HepG2 (cell line): ENCODE results near the gene CTNND2. TPM values are rescaled to one million over a fixed set of nuclear protein-coding genes. Genes with fewer than 3 reads are reported as not detected.
"Not testable (repeated sequence)": the region's sequence is repeated elsewhere in the genome, so short reads cannot be mapped to it uniquely, and the experiment has no call there.

Source experiments
- ATAC-seq: fragments of 200-7000 bp; cut with Tn5 transposase; 3 replicates; pipeline ENCODE4 v1.9.1; 2020; ENCODE audit warnings: mild to moderate bottlenecking, moderate library complexity
- BruUV-seq: library from RNA; stranded (reverse); fragments of 400-500 nt; replicated peaks from 2 replicates; lab custom pipeline; 2021; lab: Mats Ljungman, UMichigan
- CTCF ChIA-PET: fragments of 300-600 bp; formaldehyde crosslinking; extraction: SDS; loops from one replicate; lab custom pipeline; 2021; ENCODE audit warnings: low total read pairs, inconsistent platforms, low intra/inter-chr PET ratio; lab: Yijun Ruan, JAX
- POLR2A ChIA-PET: fragments of 350-600 bp; sonication (Branson Sonifier 250); formaldehyde crosslinking; loops from one replicate; lab custom pipeline; 2020; ENCODE audit warnings: antibody characterized with exemption, inconsistent platforms; lab: Yijun Ruan, JAX
- DNase-seq: peaks from one replicate; pipeline ENCODE4 v3.0.0-alpha.2; 2015; ENCODE audit warnings: low spot score
- FAIRE-seq: peaks from 3 replicates; lab custom pipeline; 2011; peaks lifted over from hg19 to GRCh38; lab: Jason Lieb, UNC
- H2AFZ ChIP-seq: one replicate; pipeline ENCODE4 v1.6.1; 2011; ENCODE audit warnings: low read length, inconsistent platforms
- H3K27ac ChIP-seq: fragments of 300-600 bp; 3 replicates; pipeline ENCODE4 v1.8.0; 2011; ENCODE audit warnings: mixed run types, mild to moderate bottlenecking, mixed read lengths, low read length, inconsistent platforms; ENCODE audit not compliant: insufficient read depth; ENCODE audit errors: extremely low read length
- H3K27me3 ChIP-seq, 2 experiments: fragments of 200-600 bp in 1 of 2; 2 replicates in 1 of 2; 3 replicates in 1 of 2; pipeline versions ENCODE4 v1.6.0 to v1.8.0; 2011; ENCODE audit warnings: low read length in 2 of 2, mild to moderate bottlenecking in 2 of 2, moderate library complexity in 2 of 2, inconsistent platforms in 1 of 2; ENCODE audit not compliant: insufficient read depth in 2 of 2, control insufficient read depth in 1 of 2
- H3K36me3 ChIP-seq, 2 experiments: fragments of 200-600 bp in 1 of 2; replicated peaks in 1 of 2; 2 replicates in 1 of 2; 3 replicates in 1 of 2; pipeline versions ENCODE4 v1.5.1 to v1.8.0; 2011; ENCODE audit warnings: low read length in 2 of 2, inconsistent platforms in 1 of 2; ENCODE audit not compliant: insufficient read depth in 2 of 2, control insufficient read depth in 1 of 2
- H3K4me1 ChIP-seq: 2 replicates; pipeline ENCODE4 v1.5.1; 2012; ENCODE audit warnings: low read length, inconsistent platforms; ENCODE audit not compliant: insufficient read depth
- H3K4me2 ChIP-seq: 2 replicates; pipeline ENCODE4 v1.6.0; 2011; ENCODE audit warnings: low read depth, low read length, inconsistent platforms
- H3K4me3 ChIP-seq, 3 experiments: fragments of 200-600 bp in 1 of 3; sonication (generic), shearing (Covaris generic) in 1 of 3; replicated peaks in 1 of 3; 2 replicates each; pipeline ENCODE4 v1.5.1; 2011 to 2016; ENCODE audit warnings: low read length in 3 of 3, inconsistent platforms in 2 of 3, low read depth in 2 of 3, mild to moderate bottlenecking in 2 of 3, control low read depth in 1 of 3, mixed read lengths in 1 of 3; ENCODE audit not compliant: insufficient read depth in 1 of 3
- H3K79me2 ChIP-seq: one replicate; pipeline ENCODE4 v1.6.1; 2011; ENCODE audit warnings: low read length, inconsistent platforms; ENCODE audit not compliant: insufficient read depth
- H3K9ac ChIP-seq: 2 replicates; pipeline ENCODE4 v1.6.0; 2011; ENCODE audit warnings: mild to moderate bottlenecking, low read depth, low read length, inconsistent platforms; ENCODE audit not compliant: insufficient read depth
- H3K9me3 ChIP-seq: 2 replicates; pipeline ENCODE4 v1.5.1; 2012; ENCODE audit warnings: mild to moderate bottlenecking, low read length
- H4K20me1 ChIP-seq: 2 replicates; pipeline ENCODE4 v1.6.0; 2011; ENCODE audit warnings: inconsistent platforms, mild to moderate bottlenecking, low read length, moderate library complexity; ENCODE audit not compliant: insufficient read depth
- CREB1 ChIP-seq, 2 experiments: fragments of 450-650 bp in 1 of 2; IDR thresholded peaks; 2 replicates each; pipeline ENCODE4 v1.6.1; 2016 to 2017; ENCODE audit warnings: control low read depth in 1 of 2, mild to moderate bottlenecking in 1 of 2, missing compliant biosample characterization in 1 of 2, missing genetic modification characterization in 1 of 2
- GFI1 ChIP-seq: sonication (generic); formaldehyde crosslinking; IDR thresholded peaks from 2 replicates; pipeline ENCODE4 v1.5.0; 2020; ENCODE audit warnings: missing genetic modification reagents, mild to moderate bottlenecking, borderline replicate concordance
- RARA ChIP-seq: IDR thresholded peaks from 2 replicates; pipeline ENCODE4 v1.6.1; 2016; ENCODE audit warnings: missing genetic modification reagents, missing compliant biosample characterization
- SNRNP70 ChIP-seq: fragments of 200-400 bp; formaldehyde crosslinking; IDR thresholded peaks from 2 replicates; pipeline ENCODE4 v1.6.1; 2017; ENCODE audit warnings: mild to moderate bottlenecking, low read depth, low read length, moderate library complexity
- SRSF4 ChIP-seq: fragments of 200-400 bp; formaldehyde crosslinking; IDR thresholded peaks from one replicate; pipeline ENCODE4 v1.6.1; 2018; ENCODE audit warnings: mild to moderate bottlenecking, low read depth, low read length, moderate library complexity; ENCODE audit not compliant: poor library complexity, severe bottlenecking
- ZKSCAN1 ChIP-seq: fragments of 150-350 bp; IDR thresholded peaks from 2 replicates; pipeline ENCODE4 v1.6.1; 2014; ENCODE audit warnings: low read length
- WGBS: methylation state at CpG from one replicate; pipeline ENCODE4 v1.1.6; 2017; ENCODE audit warnings: low lambda C conversion rate; 5-methylcytosine and 5-hydroxymethylcytosine counted together
- in situ Hi-C: cut with HindIII; loops from 2 replicates; pipeline ENCODE4 v1.10.0; 2017; ENCODE audit warnings: low pct_unique_long_range_greater_than_20kb; ENCODE audit not compliant: extremely low pct_ligation_motif_present
- intact Hi-C: fragments of 100-400 bp; cut with micrococcal nuclease; formaldehyde crosslinking; loops from one replicate; pipeline ENCODE4 v1.10.0; 2022; ENCODE audit not compliant: unreplicated experiment
- polyA plus RNA-seq, 8 experiments: library from polyadenylated mRNA; depleted of rRNA in 3 of 8; stranded (reverse) in 7 of 8; unstranded in 1 of 8; fragments of >200 nt; fragmentation: Illumina TruSeq in 4 of 8; extraction: Trizol in 4 of 8; gene quantifications; 2 replicates each; pipeline versions ENCODE4 v1.2.1 to v1.2.3, GENCODE V29; 2011 to 2016; ENCODE audit warnings: low read depth in 4 of 8, missing spikeins in 1 of 8, mixed read lengths in 1 of 8; ENCODE audit not compliant: insufficient read depth in 1 of 8
- total RNA-seq, 5 experiments: library from RNA; depleted of rRNA; stranded (reverse); fragments of >200 nt; fragmentation: Illumina TruSeq; extraction: Trizol; gene quantifications; 2 replicates each; pipeline ENCODE4 v1.2.3, GENCODE V29; 2016; ENCODE audit warnings: low read depth in 1 of 5
- TF ChIP-seq, protein P1 (sequence below): fragments of 450-650 bp; IDR thresholded peaks from 2 replicates; pipeline ENCODE4 v1.6.1; 2016

Gene CTNND2
- total and polyA plus RNA-seq, 2 of the 13 experiments (the other 11 are each of a cell fraction or from before 2014, with no cell fraction given), result not detected

DNA sequence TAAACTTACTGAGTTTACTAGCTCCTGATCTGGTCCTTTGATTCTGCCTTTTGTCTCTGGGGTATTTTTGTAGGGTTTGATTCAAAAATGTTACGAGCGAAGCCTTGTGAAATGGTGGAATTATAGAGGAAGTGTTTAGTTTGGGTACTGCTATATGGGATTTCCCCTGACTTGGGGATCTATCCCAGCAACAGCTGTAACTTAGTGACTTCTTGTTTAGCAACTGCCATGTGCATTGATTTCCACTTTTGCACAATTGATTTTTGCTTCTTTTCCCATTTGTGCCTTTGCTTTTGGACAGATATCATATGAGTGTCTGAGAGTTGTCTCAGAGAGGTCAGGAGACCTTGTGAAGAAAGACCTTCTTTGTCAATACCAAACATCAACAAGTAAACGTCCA lies 894.7 kb downstream of the CTNND2 start:
- in situ Hi-C loops (no loop called here), intact Hi-C loops (no loop called here)
- BruUV-seq, result no TSS peak
- no peak for TF ChIP-seq GFI1 (CRISPR knock-in tag)
- no peak for TF ChIP-seq RARA (CRISPR knock-in tag)
- no peak for TF ChIP-seq SRSF4
- TF ChIP-seq ZKSCAN1, result no peak
- Histone ChIP-seq H3K4me2 (no peak overlapping the region), H3K4me1 (no peaks in the 10 kb centered on the region), H3K9me3 (no peaks in the 10 kb centered on the region), H3K79me2 (no peaks in the 10 kb centered on the region), H3K27me3 (no peaks in the 10 kb centered on the region; a peak in 1 of 5 replicates), H3K9ac (no peak overlapping the region), H3K36me3 (no peaks in the 10 kb centered on the region), H2AFZ (no peak overlapping the region), H4K20me1 (no peaks in the 10 kb centered on the region), H3K4me3 (no peak overlapping the region), H3K27ac (no peak overlapping the region)
- no peak for ATAC-seq
- WGBS, result 41% methylated on average over 3 of the region's 3 CpGs
- FAIRE-seq, result no peak
- DNase-seq, result no peak
- ChIA-PET CTCF (no interaction called here), POLR2A (no interaction called here)

DNA sequence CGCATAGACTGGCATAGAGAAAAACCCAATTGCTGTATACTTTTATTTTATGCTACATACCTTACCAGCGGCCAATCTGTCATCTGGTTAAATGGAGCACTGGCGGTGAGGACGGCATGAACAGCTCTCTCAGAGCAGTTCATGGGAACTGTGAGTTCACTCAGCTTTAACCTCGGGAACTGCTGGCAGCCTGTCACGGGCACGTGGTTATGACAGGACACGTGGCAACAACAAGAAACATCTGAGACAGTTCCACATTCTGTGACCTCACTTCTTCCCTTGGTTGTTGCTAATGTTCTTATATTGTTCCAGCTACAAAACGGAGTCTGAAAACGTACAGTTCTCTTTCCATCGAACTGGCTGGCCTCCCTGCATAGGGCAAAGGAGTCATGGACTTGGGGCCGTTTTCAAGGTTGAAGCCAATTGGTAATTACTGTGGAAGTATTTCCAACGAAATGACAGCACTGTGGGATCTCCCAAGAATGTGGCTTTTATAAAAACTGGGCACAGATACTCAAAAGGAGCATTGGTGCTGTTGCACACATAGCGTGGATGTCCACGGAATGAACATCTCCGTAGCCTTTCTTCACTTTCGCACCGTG lies 896.9 kb downstream of the CTNND2 start:
- Histone ChIP-seq H3K79me2 (no peaks in the 10 kb centered on the region), H3K4me2 (no peak overlapping the region), H2AFZ (no peak overlapping the region), H3K9me3 (no peaks in the 10 kb centered on the region), H3K4me3 (no peak overlapping the region), H3K9ac (no peak overlapping the region), H3K27me3 (no peaks in the 10 kb centered on the region; a peak in 1 of 5 replicates), H4K20me1 (no peaks in the 10 kb centered on the region), H3K4me1 (no peaks in the 10 kb centered on the region), H3K36me3 (no peaks in the 10 kb centered on the region), H3K27ac (no peak overlapping the region)
- WGBS, result 39% methylated on average over 12 of the region's 18 CpGs
- ChIA-PET CTCF (no interaction called here), POLR2A (no interaction called here)
- no peak for ATAC-seq
- in situ Hi-C loops (no loop called here), intact Hi-C loops (no loop called here)
- no TSS peak for BruUV-seq
- no peak for DNase-seq
- TF ChIP-seq, protein P1, sequence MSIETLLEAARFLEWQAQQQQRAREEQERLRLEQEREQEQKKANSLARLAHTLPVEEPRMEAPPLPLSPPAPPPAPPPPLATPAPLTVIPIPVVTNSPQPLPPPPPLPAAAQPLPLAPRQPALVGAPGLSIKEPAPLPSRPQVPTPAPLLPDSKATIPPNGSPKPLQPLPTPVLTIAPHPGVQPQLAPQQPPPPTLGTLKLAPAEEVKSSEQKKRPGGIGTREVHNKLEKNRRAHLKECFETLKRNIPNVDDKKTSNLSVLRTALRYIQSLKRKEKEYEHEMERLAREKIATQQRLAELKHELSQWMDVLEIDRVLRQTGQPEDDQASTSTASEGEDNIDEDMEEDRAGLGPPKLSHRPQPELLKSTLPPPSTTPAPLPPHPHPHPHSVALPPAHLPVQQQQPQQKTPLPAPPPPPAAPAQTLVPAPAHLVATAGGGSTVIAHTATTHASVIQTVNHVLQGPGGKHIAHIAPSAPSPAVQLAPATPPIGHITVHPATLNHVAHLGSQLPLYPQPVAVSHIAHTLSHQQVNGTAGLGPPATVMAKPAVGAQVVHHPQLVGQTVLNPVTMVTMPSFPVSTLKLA, result peak; percentile 70
- TF ChIP-seq CREB1 (IDR thresholded peaks at IDR 0.05), result peak; percentile 31
- TF ChIP-seq CREB1 (CRISPR knock-in tag; IDR thresholded peaks at IDR 0.05), result no peak
- TF ChIP-seq SNRNP70, result no peak
- no peak for FAIRE-seq

DNA sequence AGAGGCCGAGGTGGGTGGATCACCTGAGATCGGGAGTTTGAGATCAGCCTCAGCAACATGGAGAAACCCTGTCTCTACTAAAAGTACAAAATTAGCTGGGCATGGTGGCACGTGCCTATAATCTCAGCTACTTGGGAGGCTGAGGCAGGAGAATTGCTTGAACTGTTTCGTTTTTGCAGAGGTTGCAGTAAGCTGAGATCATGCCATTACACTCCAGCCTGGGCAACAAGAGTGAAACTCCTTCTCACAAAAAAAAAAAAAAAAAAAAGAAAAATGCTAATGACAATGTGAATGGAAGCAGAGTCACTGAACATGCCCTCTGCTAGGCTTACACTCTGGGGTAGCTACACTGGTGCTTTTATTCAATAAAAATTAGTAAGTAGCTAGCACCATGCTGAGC lies 899.7 kb downstream of the CTNND2 start:
- H4K20me1 ChIP-seq, H3K79me2 ChIP-seq, H3K9me3 ChIP-seq, H2AFZ ChIP-seq, BruUV-seq, H3K4me1 ChIP-seq, H3K27ac ChIP-seq, POLR2A ChIA-PET, in situ Hi-C loops, H3K27me3 ChIP-seq, intact Hi-C loops, H3K36me3 ChIP-seq, H3K4me3 ChIP-seq, ATAC-seq, DNase-seq, CTCF ChIA-PET, H3K9ac ChIP-seq, H3K4me2 ChIP-seq, FAIRE-seq: not testable (repeated sequence)
- WGBS, result 45% methylated on average over 4 of the region's 4 CpGs
